Stimulated activated CD4-positive, alpha-beta T cell treated with anti-CD3 and anti-CD28 coated beads, Interleukin-2, amount 100 ng/mL, for 48 hours (primary cell): ENCODE measurements around the gene PDIA2.

Experiments
- DNase-seq, 2 donors: peaks; one replicate each; pipeline ENCODE4 v3.0.0-alpha.2; 2020

PDIA2 gene

DNA sequence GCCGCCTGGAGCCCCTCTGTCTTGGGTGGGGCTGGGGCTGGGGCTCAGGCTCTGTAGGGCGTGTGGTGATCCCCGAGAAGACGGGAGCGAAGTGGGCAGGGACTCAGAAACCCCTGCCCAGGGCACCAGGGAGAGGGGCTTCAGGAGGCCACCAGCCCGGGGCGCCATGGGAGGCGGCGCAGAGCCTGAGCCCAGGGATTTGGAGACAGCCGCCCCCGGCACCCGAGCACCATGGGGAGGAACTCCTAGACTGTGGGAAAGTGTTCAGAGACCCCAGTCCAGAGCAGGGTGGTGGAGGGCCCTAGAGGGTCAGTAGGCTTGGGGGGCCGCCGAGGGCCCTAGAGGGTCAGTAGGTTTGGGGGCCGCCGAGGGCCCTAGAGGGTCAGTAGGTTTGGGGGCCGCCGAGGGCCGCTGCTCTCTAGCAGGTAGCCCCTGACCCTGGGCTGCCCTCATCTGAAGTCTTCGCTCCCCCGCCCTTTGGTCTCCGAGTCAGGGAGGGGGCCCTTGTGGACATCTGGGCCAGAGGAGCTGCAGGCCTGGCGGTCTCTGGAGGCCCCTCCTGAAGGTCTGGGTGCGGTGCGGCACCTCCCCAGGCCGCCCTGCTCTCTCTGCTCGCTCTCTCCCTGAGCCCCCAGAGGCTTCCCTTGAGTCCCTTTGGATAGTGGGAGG lies 1.8 kb upstream of the PDIA2 start:
- DNase-seq = no peak

DNA sequence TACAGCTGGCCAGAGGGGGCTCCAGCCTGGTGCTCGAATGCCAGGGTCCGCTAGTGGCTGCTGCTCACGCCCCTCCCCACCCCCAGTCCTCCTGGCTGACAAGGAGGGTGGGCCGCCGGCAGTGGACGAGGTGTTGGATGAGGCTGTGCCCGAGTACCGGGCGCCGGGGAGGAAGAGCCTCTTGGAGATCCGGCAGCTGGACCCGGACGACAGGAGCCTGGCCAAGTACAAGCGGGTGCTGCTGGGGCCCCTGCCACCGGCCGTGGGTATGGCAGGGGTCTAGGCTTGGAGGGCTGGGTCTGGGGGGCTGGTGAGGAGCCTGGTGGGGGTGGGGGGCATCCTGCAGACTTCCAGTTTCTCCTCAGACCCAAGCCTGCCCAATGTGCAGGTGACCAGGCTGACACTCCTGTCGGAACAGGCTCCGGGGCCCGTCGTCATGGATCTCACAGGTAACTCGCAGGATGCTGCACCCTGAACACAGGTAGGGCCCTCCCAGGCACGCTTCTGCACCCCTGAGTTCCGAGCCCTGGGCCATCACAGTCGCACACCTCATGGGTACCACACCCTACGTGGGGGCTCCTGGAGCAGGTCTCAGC lies 1.2 kb upstream of the PDIA2 start:
- no peak for DNase-seq

DNA sequence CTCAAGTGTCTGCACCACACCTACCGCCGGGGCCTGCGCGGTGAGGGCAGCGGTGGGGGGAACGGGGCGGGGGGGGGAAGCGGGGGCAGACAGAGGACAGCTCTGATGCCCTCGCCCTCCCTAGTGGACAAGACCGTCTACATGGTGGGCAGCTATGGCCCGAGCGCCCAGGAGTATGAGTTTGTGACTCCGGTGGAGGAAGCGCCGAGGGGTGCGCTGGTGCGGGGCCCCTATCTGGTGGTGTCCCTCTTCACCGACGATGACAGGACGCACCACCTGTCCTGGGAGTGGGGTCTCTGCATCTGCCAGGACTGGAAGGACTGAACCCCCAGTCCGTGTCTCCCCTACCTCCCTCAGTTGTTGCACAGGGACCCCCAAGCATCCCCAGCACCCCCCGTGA lies 473 bp upstream of the PDIA2 start:
- no peak for DNase-seq

DNA sequence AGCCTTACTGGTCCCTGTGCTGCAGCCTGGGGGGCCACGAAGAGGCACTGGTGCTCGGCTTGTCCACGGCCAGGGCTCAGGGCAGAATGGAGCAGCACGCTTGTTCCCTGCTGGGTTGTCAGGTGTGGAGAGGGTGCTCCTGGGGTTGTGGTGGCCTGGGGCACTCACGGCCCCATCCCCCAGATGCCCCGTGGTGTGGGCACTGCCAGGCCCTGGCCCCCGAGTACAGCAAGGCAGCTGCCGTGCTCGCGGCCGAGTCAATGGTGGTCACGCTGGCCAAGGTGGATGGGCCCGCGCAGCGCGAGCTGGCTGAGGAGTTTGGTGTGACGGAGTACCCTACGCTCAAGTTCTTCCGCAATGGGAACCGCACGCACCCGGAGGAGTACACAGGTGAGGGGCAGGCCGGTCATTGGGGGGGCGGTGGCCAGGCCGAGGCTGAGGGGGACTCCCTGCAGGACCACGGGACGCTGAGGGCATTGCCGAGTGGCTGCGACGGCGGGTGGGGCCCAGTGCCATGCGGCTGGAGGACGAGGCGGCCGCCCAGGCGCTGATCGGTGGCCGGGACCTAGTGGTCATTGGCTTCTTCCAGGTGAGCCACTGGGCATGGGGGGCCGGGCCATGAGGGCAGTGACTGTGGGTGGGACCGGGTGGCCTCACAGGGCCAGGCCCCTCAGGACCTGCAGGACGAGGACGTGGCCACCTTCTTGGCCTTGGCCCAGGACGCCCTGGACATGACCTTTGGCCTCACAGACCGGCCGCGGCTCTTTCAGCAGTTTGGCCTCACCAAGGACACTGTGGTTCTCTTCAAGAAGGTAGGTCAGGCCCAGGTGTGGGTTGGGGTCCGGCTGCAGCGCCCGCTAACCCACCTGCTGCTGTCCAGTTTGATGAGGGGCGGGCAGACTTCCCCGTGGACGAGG lies 1.5 kb downstream of the PDIA2 start:
- DNase-seq = no peak

DNA sequence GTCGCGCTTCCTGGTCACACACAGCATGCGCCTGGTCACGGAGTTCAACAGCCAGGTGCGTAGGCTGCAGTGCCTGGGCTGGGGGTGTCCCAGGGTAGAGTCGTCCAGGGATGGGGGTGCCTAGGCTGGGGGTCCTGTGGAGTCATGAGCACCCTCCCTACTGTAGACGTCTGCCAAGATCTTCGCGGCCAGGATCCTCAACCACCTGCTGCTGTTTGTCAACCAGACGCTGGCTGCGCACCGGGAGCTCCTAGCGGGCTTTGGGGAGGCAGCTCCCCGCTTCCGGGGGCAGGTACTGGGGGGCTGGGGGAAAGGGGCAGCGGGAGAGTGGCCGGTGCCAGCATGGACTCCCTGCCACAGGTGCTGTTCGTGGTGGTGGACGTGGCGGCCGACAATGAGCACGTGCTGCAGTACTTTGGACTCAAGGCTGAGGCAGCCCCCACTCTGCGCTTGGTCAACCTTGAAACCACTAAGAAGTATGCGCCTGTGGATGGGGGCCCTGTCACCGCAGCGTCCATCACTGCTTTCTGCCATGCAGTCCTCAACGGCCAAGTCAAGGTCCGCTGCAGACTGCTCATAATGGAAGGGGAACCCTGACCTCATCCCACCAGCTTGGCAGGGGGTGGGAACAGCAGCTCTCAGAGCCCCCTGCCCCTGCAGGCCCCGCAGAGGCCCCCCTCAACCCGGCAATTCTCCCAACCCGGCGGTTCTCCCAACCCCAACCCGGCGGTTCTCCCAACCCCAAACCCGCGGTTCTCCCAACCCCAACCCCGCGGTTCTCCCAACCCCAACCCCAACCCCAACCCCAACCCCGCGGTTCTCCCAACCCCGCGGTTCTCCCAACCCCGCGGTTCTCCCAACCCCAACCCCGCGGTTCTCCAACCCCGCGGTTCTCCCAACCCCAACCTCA lies 2.4 kb downstream of the PDIA2 start:
- no peak for DNase-seq

DNA sequence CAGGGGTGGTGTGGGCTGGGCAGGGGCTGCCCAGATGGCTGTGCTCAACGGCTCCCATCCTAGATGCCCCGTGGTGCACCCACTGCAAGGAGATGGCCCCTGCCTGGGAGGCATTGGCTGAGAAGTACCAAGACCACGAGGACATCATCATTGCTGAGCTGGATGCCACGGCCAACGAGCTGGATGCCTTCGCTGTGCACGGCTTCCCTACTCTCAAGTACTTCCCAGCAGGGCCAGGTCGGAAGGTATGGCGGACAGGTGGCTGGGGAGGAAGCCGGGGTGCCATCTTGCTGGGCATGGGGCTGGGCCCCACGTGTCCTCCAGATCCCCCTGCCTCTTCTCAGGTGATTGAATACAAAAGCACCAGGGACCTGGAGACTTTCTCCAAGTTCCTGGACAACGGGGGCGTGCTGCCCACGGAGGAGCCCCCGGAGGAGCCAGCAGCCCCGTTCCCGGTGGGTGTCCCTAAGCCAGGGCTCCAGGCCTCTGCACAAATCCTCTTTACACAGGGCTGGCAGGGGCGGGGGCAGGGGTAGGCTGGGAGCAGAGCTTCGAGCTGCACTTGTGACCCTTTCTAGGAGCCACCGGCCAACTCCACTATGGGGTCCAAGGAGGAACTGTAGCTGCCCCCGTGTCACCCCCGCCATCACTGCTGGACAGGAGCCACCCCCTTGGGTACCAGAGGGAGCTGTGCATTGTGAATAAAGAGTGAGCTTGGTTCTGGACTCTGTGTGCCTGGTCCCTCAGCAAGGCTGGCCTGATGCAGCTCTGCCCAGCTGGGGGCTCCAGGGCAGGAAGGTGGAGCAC lies 3.7 kb downstream of the PDIA2 start:
- DNase-seq = no peak

DNA sequence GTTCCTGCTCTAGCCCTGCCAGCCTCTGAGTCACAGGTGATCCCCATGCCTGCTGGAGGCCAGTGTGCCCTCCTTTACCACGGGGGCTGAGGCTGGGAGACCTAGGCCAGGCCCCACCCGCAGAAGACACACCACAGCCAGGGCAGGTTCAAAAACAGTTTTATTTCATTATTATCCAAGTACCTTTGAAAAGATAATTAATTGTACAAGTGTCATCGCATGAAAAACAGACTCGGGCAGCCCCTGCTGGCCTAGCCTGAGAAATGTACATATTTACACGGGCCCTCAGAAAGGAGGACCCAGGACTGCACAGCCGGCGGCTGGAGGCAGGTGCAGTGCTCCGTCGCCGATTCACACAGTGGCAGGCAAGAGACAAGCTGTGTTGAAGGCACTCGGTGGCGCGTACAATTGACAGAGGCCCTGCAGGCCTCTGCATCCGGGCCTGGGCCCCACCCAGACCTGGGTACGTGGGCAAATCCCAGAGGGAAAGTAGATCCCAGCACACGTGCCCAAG lies 4.4 kb downstream of the PDIA2 start:
- no peak for DNase-seq

DNA sequence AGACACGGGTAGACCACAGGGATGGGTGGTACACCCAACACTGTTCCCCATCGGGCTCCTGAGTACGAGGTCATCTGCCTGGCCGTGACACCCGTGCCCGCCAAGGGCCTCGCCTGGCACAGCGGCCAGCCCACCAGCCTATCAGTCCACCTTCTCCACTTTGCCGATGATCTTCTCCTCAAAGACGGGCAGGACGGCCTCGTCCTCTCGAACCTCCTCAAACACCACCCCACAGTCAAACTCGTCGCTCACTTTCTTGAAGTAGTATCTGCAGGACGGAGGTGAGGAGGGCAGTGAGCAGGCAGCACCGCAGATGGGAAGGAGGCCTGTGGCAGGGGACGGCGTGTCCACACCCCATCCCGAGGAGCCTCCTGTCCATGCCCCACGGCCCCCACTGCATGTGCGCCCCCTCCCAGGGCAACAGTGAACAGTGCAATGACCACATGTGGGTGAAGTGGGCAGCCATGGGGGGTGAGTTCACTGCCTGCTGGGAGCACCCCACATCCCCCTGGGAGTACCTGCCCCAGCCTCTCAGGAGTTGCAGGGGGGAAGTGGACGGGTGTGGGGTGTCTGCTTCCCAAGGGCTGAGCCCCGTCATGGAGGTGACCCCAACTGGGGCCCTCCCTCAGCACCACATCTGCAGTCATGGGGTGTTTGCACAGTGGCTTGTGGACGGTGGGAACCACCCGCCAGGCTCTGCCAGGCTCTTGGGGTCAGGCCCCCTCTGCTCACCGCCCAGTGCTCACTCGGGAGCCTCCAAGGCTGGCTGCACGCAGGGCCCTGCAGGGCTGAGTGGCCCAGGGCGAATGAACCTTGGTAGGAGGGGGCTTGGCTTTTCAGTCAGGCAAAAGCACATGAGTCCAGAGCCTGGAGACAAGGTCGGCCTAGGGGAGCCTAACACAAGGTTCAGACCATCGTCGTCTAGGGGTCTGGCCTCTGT lies 5.3 kb downstream of the PDIA2 start:
- DNase-seq = no peak

DNA sequence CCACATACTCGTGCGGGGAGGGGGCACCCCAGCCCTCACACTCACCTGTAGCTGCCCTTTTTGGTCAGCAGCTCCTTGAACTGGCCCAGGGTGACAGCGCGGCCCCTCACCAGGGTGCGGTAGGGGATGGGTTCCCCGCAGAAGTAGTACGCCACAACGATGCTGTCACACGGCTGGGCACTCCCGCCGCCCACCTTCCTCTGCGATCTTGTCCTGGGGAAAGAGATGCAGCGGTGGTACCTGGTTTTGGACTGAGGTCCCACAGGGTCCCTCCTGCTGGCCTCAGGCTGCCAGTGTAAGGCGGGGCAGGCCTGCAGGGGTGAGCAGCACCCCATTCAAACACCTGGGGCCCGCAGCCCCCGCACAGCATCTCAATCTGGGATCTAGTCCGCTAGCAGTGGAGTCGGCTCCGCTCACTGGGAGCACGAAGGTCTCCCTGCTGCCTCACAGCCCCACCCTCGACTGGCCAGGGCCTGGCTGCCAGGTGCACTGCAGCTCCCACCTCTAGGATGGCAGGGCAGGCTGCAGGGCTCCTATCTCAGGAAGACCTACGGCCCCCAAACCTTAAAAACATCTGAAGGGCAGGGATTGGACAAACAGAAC lies 6.5 kb downstream of the PDIA2 start:
- DNase-seq = no peak

DNA sequence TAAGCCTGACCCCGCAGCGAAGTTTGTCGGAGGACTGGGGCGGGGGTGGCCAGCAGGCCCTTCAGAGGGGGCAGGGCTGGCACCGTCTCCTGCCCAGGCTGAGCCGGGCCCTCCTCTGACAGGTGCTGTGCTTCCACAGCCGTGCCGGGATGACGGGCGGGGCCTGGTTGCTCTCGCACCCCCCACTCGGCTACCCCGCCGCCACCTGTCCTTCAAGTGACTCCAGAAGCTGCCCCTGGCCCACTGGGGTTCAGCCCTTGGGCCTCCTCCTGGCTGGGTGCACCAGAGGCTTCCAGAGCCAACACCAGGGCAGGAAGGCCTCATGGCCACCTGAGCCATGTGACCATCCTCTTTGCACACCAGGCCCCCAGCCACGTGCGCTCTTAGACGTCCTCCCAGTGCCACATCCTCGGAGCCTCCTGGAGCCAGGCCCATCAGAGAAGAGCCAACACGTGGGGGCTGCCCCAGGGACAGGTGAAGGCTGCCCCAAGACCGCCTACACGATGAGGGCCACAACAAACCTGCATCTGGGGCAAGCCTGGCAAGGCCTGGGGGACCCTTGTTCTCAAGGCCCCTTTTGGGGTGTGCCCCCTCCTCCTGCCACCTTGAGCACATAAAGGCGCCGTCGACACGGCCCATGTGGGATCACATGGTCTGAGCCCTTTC lies 7.2 kb downstream of the PDIA2 start:
- no peak for DNase-seq

DNA sequence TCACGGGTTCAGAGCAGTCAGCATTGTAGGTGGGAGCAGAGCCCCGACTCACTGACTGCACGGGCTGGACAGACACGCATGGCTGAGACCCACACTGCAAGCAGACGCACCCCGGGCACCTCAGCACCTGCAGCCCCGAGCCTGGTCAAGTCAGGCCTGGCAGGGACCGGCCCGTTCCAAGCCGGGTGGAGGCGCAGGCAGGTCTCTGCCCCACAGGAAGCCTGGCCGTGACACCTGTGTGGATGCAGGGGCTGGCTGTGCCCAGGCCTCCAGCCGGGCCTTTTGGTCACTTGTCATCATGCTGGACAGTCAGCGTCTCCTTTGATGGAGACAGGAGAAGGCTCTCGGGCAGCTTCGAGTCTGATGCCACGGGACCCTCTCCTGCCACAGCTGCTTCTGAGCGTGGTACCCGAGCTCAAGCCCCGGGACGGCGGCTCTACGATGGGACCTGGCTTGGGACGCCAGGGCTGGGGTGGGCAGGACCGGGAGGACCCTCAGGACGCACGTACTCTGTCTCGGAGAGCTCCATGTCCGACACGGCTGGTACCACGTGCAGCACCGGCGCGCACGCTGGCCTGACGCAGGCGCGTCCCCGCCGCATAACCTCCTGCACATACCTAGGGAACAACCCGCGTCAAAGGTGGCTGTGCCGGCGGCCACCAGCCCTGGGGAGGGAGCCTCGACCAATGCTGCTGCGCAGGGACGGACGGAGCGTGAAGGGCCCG lies 7.9 kb downstream of the PDIA2 start:
- no peak for DNase-seq

DNA sequence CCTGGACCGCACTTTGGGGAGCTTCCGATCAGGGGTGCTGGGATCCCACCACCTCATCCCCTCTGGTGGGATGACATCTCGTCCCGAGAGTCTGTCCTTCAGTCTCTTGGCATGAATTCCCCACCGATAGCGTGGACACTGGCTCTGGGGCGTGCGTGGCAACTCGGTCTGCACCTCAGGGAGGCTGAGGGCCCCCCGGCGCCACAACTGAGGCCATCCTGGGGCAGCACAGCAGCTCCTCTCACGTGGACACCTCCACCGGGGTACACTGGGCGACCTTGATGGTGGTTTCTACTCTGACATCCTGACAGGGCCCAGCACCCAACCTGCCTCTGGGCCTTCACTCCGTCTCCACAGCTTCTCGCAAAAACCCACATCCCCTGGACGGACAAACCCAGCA lies 8.6 kb downstream of the PDIA2 start:
- DNase-seq = no peak

DNA sequence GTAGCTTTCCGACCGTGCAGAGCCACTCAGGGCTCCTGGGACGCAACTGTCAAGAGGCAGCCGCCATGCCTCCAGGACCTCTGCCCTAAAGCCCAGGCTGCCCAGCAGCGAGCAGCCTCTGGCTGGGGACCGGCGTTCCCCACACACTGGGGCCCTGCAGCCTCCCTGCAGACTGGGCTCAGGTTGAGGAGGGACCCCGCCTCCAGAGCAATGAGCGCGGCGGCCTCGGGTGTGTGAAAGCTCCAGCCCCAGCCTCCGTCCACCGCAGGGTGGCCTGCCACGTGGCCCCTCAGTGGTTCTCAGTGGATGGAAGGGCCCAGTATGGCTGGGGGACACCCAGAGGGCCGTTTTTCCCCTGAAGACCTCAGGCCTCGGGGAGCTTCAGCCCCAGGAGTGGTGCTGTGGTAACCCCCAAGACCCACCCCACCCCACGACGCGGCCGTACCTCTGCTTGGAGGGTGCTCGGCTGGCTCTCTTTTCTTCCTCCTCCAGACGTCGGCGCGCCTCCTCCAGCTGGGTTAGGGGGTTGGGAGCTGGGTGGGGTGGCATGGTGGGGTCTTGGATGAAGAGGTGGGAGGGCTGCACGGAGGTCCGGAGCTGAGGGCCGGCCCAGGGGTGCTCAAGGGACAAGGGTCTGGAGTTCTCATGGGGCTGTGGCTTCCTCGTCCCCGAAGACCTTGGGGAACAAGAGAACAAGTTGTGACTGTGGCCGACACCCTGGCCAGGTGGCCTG lies 10.2 kb downstream of the PDIA2 start:
- DNase-seq = no peak

DNA sequence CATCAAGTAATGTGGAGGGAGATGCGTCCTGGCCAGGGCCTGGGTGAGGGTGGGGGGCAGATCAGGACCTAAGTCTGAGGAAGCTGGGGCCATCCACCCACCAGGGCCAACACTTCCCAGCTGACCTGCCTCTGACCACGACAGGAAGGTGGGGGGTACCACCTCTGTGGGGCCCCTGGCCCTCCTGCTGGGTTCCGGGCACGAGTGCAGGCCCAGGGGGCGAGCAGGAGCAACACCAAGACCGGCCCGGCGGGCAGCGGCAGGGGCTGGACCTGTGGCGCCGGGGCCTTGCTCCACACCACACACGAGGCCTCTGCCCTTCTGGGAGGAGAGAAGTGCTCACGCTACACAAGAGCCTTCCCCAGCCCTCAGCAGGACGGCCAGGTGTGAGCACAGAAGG lies 13.3 kb downstream of the PDIA2 start:
- no peak for DNase-seq

DNA sequence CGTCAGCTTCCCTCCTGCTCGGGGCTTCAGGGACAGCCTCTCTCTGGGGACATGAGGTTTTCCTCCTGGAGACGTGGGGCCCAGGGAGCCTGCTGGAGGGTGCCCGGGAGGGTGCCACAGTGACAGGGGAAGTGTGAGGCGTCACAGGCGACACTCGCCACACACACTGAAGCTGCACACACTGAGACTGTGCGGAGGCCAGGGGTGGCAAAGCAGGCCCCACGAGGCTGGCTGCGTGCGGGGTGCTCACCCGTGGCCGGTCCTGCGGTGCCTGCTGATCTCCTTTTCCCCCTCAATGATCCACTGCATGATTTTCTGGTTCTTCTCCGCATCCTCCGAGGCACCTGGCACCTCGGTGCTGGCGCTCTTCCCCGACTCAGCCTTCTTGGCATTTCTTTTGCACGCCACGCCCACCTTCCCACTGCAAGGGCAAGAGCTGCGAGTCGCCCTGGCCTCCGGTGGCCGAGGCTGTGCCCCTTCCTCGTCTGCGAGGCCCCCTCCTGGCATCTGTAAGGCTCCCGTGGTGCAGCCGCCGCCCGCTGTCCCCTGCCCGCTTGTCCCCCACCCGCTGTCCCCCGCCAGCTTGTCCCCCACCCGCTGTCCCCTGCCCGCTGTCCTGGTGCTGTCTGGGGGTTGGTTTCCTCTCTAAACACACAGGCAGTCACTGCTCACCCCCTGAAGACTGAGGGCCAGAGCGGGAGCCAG lies 14.0 kb downstream of the PDIA2 start:
- no peak for DNase-seq

DNA sequence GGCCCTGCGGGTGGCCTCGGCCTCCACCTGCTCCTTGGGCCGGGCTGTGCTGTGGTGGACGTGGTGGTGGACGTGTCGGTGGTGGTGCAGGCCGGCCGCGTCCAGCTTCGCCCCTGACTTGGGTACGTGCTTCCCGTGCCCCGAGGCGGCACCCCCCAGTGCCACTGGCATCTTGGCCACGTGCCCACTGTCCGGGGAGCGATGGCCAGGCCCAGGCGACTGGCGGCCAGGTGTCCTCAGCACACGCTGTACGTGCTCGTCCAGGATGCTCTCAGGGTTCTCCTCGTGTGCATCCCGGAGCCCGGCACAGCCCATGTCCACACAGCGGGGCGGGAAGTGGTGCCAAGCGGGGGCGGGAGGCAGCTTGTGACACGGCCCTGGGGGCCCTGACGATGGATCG lies 14.9 kb downstream of the PDIA2 start:
- DNase-seq = no peak

DNA sequence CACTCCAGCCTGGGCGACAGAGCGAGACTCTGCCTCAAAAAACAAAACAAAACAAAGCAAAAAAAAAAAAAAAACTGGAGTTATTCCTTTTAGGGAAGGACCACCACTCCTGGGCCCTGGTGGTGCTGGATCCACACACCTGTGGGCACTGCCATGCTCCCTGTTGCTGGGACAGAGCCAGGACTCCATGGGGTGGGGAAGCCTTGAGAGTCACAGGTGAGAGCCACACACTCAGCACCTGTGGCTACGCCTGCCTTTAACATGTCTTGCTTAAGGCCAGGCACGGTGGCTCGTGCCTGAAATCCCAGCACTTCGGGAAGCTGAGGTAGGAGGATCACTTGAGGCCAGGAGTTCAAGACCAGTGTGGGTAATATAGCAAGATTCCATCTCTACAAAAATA lies 18.3 kb downstream of the PDIA2 start:
- DNase-seq = no peak

DNA sequence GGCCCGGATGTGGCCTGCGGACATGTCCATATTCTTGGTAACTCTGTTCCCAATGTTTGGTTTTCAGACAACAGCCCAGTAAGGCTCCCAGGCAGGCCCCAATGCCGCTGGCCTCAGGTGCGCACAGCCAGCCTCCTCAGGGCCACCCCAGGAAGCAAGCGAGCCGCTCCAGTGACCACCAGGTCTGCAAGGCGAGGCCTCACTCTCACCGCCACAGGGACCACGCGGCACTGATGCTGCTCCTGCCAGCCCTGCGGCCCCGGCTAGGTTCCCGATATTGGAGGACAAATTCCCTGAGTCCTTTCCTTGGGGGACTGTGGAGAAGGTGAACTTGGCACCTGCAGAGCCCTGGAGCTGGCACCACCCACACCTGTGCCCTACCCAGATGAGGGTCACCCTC lies 19.0 kb downstream of the PDIA2 start:
- DNase-seq = no peak
